Activated CD4-positive, CD25-positive, alpha-beta regulatory T cell (primary cell): ENCODE measurements around the gene ITPRIPL1.
A peak's percentile ranks its signal among the peaks of the same experiment; 100 is the strongest.

ENCODE experiments used
- DNase-seq, 4 experiments: peaks; one replicate each; lab custom pipeline; 2025; lab: John Stamatoyannopoulos, UW

ITPRIPL1 gene

GRCh38 chr2:96323849-96324248, 1.3 kb upstream of the ITPRIPL1 start:
- DNase-seq, result no peak

DNA sequence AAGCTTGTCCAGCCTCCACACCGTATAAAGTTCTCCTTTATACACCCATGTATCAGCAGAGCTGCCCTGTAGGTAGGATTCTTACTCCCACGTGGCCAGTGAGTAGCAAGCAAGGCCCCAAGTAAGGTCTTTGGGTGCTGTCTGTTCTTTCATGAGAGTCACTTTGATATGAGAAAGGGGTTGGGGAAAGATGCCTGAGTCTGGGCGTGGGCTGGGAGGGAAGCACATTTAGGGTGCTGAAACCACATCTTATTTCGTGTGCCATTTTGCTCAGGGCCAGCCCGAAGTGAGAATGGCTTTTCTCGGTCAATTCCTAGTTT, 436 bp upstream of the ITPRIPL1 start:
- no peak for DNase-seq

GRCh38 chr2:96325884-96326255, 753 bp downstream of the ITPRIPL1 start:
- peak in 1 of 4 experiments; percentile 19 for DNase-seq

- no peak for DNase-seq
These were observed 1.4 kb downstream of the ITPRIPL1 start for GRCh38 chr2:96326564-96326963.

- DNase-seq, result no peak
These were observed 2.1 kb downstream of the ITPRIPL1 start for GRCh38 chr2:96326990-96327820.

- no peak for DNase-seq
These were observed 4.3 kb downstream of the ITPRIPL1 start for GRCh38 chr2:96329456-96329855.

GRCh38 chr2:96329874-96330273, 4.8 kb downstream of the ITPRIPL1 start:
- no peak for DNase-seq

GRCh38 chr2:96330407-96330806, 5.3 kb downstream of the ITPRIPL1 start:
- DNase-seq, result no peak

GRCh38 chr2:96333708-96334107, 8.6 kb downstream of the ITPRIPL1 start:
- DNase-seq, result no peak

- DNase-seq, result no peak
These were observed 11.1 kb downstream of the ITPRIPL1 start for GRCh38 chr2:96336104-96336775.

DNA sequence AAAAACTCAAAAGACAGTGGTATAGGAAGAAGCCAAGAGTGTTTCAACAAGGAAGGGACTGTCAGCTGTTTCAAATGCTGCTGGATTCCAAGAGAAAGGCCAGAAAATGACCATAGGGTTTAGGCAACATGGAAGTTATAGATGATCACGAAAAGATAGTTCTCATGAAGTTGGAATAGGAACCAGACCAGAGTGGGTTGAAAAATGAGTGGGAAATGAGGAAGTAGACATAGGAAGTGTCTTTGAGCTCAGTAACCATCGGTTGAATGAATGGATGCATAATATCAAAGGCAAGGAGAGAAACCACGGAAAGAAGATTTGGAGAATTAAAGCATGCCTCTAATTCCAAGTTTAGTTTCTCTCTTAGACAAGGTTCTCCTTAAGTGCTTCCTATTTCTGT, 11.8 kb downstream of the ITPRIPL1 start:
- DNase-seq, result no peak

DNA sequence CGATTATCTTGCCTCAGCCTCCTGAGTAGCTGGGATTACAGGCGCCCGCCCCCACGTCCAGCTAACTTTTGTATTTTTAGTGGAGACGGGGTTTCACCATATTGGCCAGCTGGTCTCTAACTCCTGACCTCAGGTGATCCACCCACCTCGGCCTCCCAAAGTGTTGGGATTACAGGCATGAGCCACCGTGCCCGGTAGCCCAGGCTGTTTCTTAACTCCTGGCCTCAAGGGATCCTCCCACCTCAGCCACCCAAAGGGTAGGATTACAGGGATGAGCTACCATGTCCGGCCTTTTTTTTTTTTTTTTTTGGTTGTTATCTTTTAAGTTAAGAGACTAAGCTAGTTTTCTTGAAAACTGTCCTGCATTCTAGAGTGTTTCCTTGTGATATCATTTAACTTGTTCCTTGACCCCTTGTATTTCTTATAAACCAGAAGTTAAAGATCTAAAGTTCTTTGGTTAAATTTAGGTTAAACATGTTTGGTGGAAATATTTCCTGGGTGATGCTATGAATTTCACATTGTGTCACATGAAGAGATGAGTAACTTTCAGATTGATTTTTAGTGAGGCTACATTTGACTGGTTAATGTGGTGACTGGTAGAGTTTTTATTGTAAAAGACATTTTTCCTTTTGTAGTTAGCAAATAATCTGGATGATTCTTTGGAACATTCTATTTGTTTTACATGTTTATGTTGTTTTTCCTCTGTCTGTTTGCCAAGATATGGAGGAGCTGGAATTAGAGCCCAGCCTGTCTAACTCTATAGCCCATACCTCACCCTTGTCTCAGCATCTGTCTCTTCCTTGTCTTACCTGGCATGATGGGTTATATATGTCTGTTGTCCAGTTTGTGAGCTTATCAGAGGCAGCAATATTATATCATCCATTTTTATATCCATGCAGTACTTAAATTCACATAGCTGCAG, 15.6 kb downstream of the ITPRIPL1 start:
- DNase-seq, result no peak

GRCh38 chr2:96341641-96342040, 16.5 kb downstream of the ITPRIPL1 start:
- no peak for DNase-seq

- DNase-seq, result peak in 1 of 4 experiments; percentile 16
These were observed 17.0 kb downstream of the ITPRIPL1 start for GRCh38 chr2:96342085-96342484.

DNA sequence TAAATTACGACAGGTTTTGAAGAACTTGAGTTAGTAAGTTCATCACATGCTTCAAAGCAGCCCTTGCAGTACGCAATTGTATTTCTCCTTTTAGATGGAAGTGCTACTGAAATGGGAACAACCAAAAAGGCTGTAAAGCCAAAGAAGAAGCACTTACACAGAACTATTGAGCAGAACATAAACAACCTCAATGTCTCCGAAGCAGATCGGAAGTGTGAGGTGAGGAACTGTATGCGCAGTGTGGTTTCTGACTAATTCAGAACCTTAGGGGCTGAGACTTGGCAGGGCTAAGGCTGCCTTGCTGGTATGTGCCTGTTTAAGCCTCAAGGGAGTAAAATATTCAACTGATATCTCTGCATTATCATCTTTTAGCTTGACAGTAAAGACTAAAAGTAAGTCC, 18.9 kb downstream of the ITPRIPL1 start:
- DNase-seq, result peak in 2 of 4 experiments; percentile 19 to 20

- DNase-seq, result no peak
These were observed 20.3 kb downstream of the ITPRIPL1 start for GRCh38 chr2:96345438-96345837.

GRCh38 chr2:96345868-96346462, 20.8 kb downstream of the ITPRIPL1 start:
- no peak for DNase-seq

DNA sequence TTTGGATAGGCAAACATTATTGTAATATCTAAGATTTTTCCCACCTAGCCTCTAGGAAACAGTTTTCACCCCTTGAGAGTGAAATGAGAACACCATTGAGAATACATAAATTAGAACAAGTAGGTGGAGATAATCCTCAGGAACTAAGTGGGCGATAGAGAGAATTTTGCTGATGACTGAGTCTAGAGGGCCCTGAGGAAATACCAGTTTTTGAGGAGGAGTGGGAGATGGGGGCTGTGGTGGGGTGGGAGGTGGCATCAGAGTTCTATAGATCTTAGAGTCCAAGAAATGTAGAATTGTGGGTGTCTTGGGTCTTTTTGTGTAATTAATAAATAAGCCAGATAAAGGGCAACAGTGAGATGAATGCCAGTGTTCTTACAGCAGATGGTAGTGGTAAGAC, 22.3 kb downstream of the ITPRIPL1 start:
- no peak for DNase-seq

- DNase-seq, result no peak
These were observed 28.0 kb downstream of the ITPRIPL1 start for GRCh38 chr2:96353032-96353561.

- DNase-seq, result no peak
These were observed 28.5 kb downstream of the ITPRIPL1 start for GRCh38 chr2:96353606-96354101.

- DNase-seq, result no peak
These were observed 29.4 kb downstream of the ITPRIPL1 start for GRCh38 chr2:96354492-96354891.

GRCh38 chr2:96356889-96357288, 31.8 kb downstream of the ITPRIPL1 start:
- no peak for DNase-seq
